DLD1 (cell line): ENCODE data around the gene AP1S3.
"Not testable (repeated sequence)": the region's sequence is repeated elsewhere in the genome, so short reads cannot be mapped to it uniquely, and the experiment has no call there.

Experiments
- in situ Hi-C: cut with HindIII; loops from 2 replicates; pipeline ENCODE4 v1.10.0; 2017; ENCODE audit warnings: low sequenced_read_pairs

AP1S3 gene

GRCh38 chr2:223854741-223855140 is 17.4 kb upstream of the AP1S3 start:
- in situ Hi-C loops, result no loop called here

GRCh38 chr2:223853425-223853837 is 16.0 kb upstream of the AP1S3 start:
- in situ Hi-C loops, result no loop called here

GRCh38 chr2:223852281-223852795 is 15.0 kb upstream of the AP1S3 start:
- in situ Hi-C loops, result no loop called here

- in situ Hi-C loops, result no loop called here
Observed at GRCh38 chr2:223847410-223847809, 10.0 kb upstream of the AP1S3 start.

- in situ Hi-C loops, result no loop called here
Observed at GRCh38 chr2:223846515-223846914, 9.1 kb upstream of the AP1S3 start.

GRCh38 chr2:223841436-223842190 is 4.2 kb upstream of the AP1S3 start:
- in situ Hi-C loops, result no loop called here

GRCh38 chr2:223835701-223836532 is 1.5 kb downstream of the AP1S3 start:
- in situ Hi-C loops, result no loop called here

GRCh38 chr2:223834431-223834830 is 3.0 kb downstream of the AP1S3 start:
- in situ Hi-C loops, result no loop called here

GRCh38 chr2:223832241-223832903 is 5.0 kb downstream of the AP1S3 start:
- in situ Hi-C loops, result no loop called here

- in situ Hi-C loops, result no loop called here
Observed at GRCh38 chr2:223829128-223829527, 8.3 kb downstream of the AP1S3 start.

- in situ Hi-C loops, result no loop called here
Observed at GRCh38 chr2:223828314-223828713, 9.1 kb downstream of the AP1S3 start.

- in situ Hi-C loops, result no loop called here
Observed at GRCh38 chr2:223826995-223827394, 10.4 kb downstream of the AP1S3 start.

GRCh38 chr2:223824301-223824700 is 13.1 kb downstream of the AP1S3 start:
- in situ Hi-C loops, result no loop called here

GRCh38 chr2:223822818-223823217 is 14.6 kb downstream of the AP1S3 start:
- in situ Hi-C loops, result no loop called here

GRCh38 chr2:223820549-223820948 is 16.8 kb downstream of the AP1S3 start:
- in situ Hi-C loops, result no loop called here

GRCh38 chr2:223819891-223820290 is 17.5 kb downstream of the AP1S3 start:
- in situ Hi-C loops, result no loop called here

GRCh38 chr2:223815884-223816570 is 21.4 kb downstream of the AP1S3 start:
- in situ Hi-C loops, result no loop called here

GRCh38 chr2:223815186-223815883 is 22.0 kb downstream of the AP1S3 start:
- in situ Hi-C loops, result no loop called here

- in situ Hi-C loops, result not testable (repeated sequence)
Observed at GRCh38 chr2:223814764-223815163, 22.6 kb downstream of the AP1S3 start.

GRCh38 chr2:223813329-223813728 is 24.1 kb downstream of the AP1S3 start:
- in situ Hi-C loops, result no loop called here
